ENCODE data around the gene LAX1. TPM values are rescaled to one million over a fixed set of nuclear protein-coding genes. Genes with fewer than 3 reads are reported as not detected.

Gene LAX1
- polyA plus RNA-seq, 1 donor from 2014 or later, result not detected

GRCh38 chr1:203744075-203744972 lies 20.7 kb upstream of the LAX1 start:
- no peak overlapping the region for H3K27ac ChIP-seq (ENCODE audit: low read length)
- TF ChIP-seq, protein P1, sequence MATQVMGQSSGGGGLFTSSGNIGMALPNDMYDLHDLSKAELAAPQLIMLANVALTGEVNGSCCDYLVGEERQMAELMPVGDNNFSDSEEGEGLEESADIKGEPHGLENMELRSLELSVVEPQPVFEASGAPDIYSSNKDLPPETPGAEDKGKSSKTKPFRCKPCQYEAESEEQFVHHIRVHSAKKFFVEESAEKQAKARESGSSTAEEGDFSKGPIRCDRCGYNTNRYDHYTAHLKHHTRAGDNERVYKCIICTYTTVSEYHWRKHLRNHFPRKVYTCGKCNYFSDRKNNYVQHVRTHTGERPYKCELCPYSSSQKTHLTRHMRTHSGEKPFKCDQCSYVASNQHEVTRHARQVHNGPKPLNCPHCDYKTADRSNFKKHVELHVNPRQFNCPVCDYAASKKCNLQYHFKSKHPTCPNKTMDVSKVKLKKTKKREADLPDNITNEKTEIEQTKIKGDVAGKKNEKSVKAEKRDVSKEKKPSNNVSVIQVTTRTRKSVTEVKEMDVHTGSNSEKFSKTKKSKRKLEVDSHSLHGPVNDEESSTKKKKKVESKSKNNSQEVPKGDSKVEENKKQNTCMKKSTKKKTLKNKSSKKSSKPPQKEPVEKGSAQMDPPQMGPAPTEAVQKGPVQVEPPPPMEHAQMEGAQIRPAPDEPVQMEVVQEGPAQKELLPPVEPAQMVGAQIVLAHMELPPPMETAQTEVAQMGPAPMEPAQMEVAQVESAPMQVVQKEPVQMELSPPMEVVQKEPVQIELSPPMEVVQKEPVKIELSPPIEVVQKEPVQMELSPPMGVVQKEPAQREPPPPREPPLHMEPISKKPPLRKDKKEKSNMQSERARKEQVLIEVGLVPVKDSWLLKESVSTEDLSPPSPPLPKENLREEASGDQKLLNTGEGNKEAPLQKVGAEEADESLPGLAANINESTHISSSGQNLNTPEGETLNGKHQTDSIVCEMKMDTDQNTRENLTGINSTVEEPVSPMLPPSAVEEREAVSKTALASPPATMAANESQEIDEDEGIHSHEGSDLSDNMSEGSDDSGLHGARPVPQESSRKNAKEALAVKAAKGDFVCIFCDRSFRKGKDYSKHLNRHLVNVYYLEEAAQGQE (IDR thresholded peaks at IDR 0.05; ENCODE audit: borderline replicate concordance), result no peak
- TF ChIP-seq MXI1 (conservative IDR thresholded peaks at IDR 0.05; ENCODE audit: poor library complexity, severe bottlenecking), result no peak

GRCh38 chr1:203746281-203746680 lies 18.7 kb upstream of the LAX1 start:
- no peaks in the 10 kb centered on the region for H3F3A ChIP-seq (ENCODE audit: insufficient read depth, low read length, poor library complexity, severe bottlenecking)
- H2AFZ ChIP-seq (ENCODE audit: low read depth, low read length), result no peak overlapping the region
- no peak for TF ChIP-seq EP300 (conservative IDR thresholded peaks at IDR 0.05; ENCODE audit: poor library complexity, severe bottlenecking)
- TF ChIP-seq, protein P2, sequence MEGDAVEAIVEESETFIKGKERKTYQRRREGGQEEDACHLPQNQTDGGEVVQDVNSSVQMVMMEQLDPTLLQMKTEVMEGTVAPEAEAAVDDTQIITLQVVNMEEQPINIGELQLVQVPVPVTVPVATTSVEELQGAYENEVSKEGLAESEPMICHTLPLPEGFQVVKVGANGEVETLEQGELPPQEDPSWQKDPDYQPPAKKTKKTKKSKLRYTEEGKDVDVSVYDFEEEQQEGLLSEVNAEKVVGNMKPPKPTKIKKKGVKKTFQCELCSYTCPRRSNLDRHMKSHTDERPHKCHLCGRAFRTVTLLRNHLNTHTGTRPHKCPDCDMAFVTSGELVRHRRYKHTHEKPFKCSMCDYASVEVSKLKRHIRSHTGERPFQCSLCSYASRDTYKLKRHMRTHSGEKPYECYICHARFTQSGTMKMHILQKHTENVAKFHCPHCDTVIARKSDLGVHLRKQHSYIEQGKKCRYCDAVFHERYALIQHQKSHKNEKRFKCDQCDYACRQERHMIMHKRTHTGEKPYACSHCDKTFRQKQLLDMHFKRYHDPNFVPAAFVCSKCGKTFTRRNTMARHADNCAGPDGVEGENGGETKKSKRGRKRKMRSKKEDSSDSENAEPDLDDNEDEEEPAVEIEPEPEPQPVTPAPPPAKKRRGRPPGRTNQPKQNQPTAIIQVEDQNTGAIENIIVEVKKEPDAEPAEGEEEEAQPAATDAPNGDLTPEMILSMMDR (IDR thresholded peaks at IDR 0.05; ENCODE audit: poor library complexity, severe bottlenecking), result no peak
- no peak for TF ChIP-seq MXI1 (conservative IDR thresholded peaks at IDR 0.05; ENCODE audit: poor library complexity, severe bottlenecking)
- TF ChIP-seq EZH2 (IDR thresholded peaks at IDR 0.05; ENCODE audit: borderline replicate concordance, insufficient read depth, low read length, poor library complexity, severe bottlenecking), result no peak
- TF ChIP-seq SMC3 (conservative IDR thresholded peaks at IDR 0.05; ENCODE audit: poor library complexity), result no peak
- no peak for TF ChIP-seq RAD21 (conservative IDR thresholded peaks at IDR 0.05)
- H3K9ac ChIP-seq (ENCODE audit: low read length), result no peak overlapping the region
- H3K79me2 ChIP-seq (replicated peaks; ENCODE audit: insufficient read depth, low read length), result no peaks in the 10 kb centered on the region
- H3K36me3 ChIP-seq (ENCODE audit: insufficient read depth, low read length), result no peaks in the 10 kb centered on the region
- H4K20me1 ChIP-seq (ENCODE audit: insufficient read depth), result no peaks in the 10 kb centered on the region
- H3K4me3 ChIP-seq (ENCODE audit: low read length), result no peak overlapping the region
- no peak overlapping the region for H3K4me2 ChIP-seq (ENCODE audit: low read length)
- no peaks in the 10 kb centered on the region for H3K9me3 ChIP-seq (ENCODE audit: low read length)
- no peaks in the 10 kb centered on the region for H3K9me2 ChIP-seq (ENCODE audit: insufficient read depth, low read length)
- no peaks in the 10 kb centered on the region for H3K27me3 ChIP-seq (ENCODE audit: insufficient read depth, low read depth, low read length)
- H3K27ac ChIP-seq (ENCODE audit: low read length), result no peak overlapping the region

More at GRCh38 chr1:203744075-203744972, 20.7 kb upstream of the LAX1 start:
- Histone ChIP-seq H4K20me1 (ENCODE audit: insufficient read depth) (no peaks in the 10 kb centered on the region), H3K9ac (ENCODE audit: low read length) (no peak overlapping the region), H2AFZ (ENCODE audit: low read depth, low read length) (no peak overlapping the region), H3F3A (ENCODE audit: insufficient read depth, low read length, poor library complexity, severe bottlenecking) (no peaks in the 10 kb centered on the region), H3K9me3 (ENCODE audit: low read length) (no peaks in the 10 kb centered on the region), H3K9me2 (ENCODE audit: insufficient read depth, low read length) (no peaks in the 10 kb centered on the region), H3K4me2 (ENCODE audit: low read length) (no peak overlapping the region), H3K27me3 (ENCODE audit: insufficient read depth, low read depth, low read length) (no peaks in the 10 kb centered on the region), H3K4me3 (ENCODE audit: low read length) (no peak overlapping the region), H3K36me3 (ENCODE audit: insufficient read depth, low read length) (no peaks in the 10 kb centered on the region), H3K79me2 (replicated peaks; ENCODE audit: insufficient read depth, low read length) (no peaks in the 10 kb centered on the region)

Measured in neural cell (in vitro differentiated cells).